Measurements from ENCODE around the gene CFLAR.

DNA sequence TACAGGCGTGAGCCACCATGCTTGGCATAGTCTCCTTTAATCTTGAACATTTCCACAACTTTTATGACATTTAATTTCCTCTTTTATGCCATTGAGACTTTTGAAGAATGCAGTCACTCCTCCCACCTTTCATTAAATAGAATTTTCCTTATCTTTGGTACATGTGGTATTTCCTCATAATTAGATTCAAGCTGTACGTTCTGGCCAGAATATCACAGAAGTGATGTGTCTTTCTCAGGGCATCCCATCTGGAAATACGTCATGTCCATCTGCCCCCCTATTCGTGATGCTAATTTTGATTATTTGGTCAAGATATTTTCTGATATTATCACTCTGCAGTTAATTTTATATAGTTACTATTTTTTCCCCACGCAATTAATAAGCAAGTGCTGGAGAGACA lies 83.9 kb downstream of the CFLAR start:
- TF ChIP-seq ZNF626 (tag by site-specific recombination; IDR thresholded peaks at IDR 0.05): no peak
- TF ChIP-seq ZNF324 (tag by site-specific recombination; IDR thresholded peaks at IDR 0.05): no peak
- no peak for TF ChIP-seq ZNF670 (tag by site-specific recombination; IDR thresholded peaks at IDR 0.05; ENCODE audit: low read depth)
- TF ChIP-seq, protein P1, sequence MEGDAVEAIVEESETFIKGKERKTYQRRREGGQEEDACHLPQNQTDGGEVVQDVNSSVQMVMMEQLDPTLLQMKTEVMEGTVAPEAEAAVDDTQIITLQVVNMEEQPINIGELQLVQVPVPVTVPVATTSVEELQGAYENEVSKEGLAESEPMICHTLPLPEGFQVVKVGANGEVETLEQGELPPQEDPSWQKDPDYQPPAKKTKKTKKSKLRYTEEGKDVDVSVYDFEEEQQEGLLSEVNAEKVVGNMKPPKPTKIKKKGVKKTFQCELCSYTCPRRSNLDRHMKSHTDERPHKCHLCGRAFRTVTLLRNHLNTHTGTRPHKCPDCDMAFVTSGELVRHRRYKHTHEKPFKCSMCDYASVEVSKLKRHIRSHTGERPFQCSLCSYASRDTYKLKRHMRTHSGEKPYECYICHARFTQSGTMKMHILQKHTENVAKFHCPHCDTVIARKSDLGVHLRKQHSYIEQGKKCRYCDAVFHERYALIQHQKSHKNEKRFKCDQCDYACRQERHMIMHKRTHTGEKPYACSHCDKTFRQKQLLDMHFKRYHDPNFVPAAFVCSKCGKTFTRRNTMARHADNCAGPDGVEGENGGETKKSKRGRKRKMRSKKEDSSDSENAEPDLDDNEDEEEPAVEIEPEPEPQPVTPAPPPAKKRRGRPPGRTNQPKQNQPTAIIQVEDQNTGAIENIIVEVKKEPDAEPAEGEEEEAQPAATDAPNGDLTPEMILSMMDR (tag by site-specific recombination; IDR thresholded peaks at IDR 0.05): no peak
- TF ChIP-seq, protein P2, sequence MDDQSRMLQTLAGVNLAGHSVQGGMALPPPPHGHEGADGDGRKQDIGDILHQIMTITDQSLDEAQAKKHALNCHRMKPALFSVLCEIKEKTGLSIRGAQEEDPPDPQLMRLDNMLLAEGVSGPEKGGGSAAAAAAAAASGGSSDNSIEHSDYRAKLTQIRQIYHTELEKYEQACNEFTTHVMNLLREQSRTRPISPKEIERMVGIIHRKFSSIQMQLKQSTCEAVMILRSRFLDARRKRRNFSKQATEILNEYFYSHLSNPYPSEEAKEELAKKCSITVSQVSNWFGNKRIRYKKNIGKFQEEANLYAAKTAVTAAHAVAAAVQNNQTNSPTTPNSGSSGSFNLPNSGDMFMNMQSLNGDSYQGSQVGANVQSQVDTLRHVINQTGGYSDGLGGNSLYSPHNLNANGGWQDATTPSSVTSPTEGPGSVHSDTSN (CRISPR knock-in tag; IDR thresholded peaks at IDR 0.05): no peak
- TF ChIP-seq, protein P3, sequence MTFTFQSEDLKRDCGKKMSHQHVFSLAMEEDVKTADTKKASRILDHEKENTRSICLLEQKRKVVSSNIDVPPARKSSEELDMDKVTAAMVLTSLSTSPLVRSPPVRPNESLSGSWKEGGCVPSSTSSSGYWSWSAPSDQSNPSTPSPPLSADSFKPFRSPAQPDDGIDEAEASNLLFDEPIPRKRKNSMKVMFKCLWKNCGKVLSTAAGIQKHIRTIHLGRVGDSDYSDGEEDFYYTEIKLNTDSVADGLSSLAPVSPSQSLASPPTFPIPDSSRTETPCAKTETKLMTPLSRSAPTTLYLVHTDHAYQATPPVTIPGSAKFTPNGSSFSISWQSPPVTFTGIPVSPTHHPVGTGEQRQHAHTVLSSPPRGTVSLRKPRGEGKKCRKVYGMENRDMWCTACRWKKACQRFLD (tag by site-specific recombination; IDR thresholded peaks at IDR 0.05): no peak
- TF ChIP-seq ZNF558 (tag by site-specific recombination; IDR thresholded peaks at IDR 0.05): no peak
- no peak for TF ChIP-seq ZNF23 (tag by site-specific recombination; IDR thresholded peaks at IDR 0.05; ENCODE audit: borderline replicate concordance)
- no peak for TF ChIP-seq ZNF16 (tag by site-specific recombination; IDR thresholded peaks at IDR 0.05; ENCODE audit: low read depth)
- no peak for TF ChIP-seq ZBTB8A (tag by site-specific recombination; IDR thresholded peaks at IDR 0.05)

Measured in HEK293 (cell line).